Activated T-helper 17 cell treated with anti-CD3 and anti-CD28 coated beads, Interleukin-2, amount 50 U/mL, for 72 hours (primary cell): ENCODE results near the gene TUBB1. TPM values are rescaled to one million over a fixed set of nuclear protein-coding genes. Genes with fewer than 3 reads are reported as not detected.

ENCODE experiments used
- ATAC-seq: fragments of 150-1000 bp; cut with Tn5 transposase; replicated peaks from 2 replicates; pipeline ENCODE4 v1.10.0; 2021; ENCODE audit warnings: mild to moderate bottlenecking, moderate library complexity
- H3K27ac Mint-ChIP-seq: one replicate; pipeline ENCODE4 v1.8.0; 2022; ENCODE audit warnings: mixed read lengths
- H3K27me3 Mint-ChIP-seq: one replicate; pipeline ENCODE4 v1.8.0; 2022; ENCODE audit warnings: mixed read lengths
- H3K36me3 Mint-ChIP-seq: one replicate; pipeline ENCODE4 v1.8.0; 2022; ENCODE audit warnings: low read depth, mild to moderate bottlenecking, mixed read lengths
- H3K4me1 Mint-ChIP-seq: one replicate; pipeline ENCODE4 v1.8.0; 2022; ENCODE audit warnings: mixed read lengths
- H3K4me3 Mint-ChIP-seq: one replicate; pipeline ENCODE4 v1.8.0; 2022; ENCODE audit warnings: mild to moderate bottlenecking, mixed read lengths
- H3K9me3 Mint-ChIP-seq: one replicate; pipeline ENCODE4 v1.8.0; 2022; ENCODE audit warnings: mixed read lengths
- total RNA-seq, 2 donors: library from RNA; stranded (reverse); gene quantifications; one replicate each; pipeline ENCODE4 v1.2.3, GENCODE V29; 2022

Gene TUBB1
- total RNA-seq, 2 donors from 2014 or later, result 0.08 to 0.13 TPM

DNA sequence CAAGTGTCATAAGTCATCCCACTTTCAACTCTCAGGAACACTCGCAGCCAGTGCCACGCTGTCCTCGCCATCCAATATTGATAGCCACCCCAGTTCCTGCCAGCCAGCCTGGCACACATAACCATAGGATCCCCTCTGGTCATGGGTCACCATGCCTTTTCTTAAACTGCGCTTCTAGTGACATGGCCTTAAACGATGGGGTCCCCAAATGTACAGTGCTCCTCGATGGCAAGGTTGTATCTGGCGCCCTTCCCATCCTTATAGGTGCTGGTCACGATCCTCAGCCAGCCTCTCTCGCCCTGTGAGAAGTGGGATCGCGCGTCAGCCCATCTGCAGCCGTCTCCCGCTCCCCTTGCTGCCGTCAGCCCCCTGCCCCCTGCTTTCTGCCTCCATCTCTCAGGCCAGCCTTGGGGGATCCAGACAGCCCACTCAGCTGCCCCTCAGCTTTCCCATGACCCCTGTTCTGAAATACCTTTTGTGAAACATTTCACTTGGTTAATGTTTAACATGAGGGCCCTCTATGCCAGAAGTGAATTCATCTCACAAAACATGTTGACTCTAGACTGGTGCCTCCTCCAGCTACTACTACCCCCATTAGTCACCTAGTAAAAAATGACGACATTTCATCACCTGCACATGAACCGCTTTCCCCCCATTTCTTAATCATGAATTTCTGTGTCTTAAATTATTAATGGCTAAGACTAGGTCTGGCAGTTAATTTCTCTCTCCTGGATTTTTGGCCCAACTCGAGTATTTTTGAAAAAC lies 23.6 kb upstream of the TUBB1 start:
- Mint-ChIP-seq H3K27me3 (no peaks in the 10 kb centered on the region), H3K36me3 (peaks cover 85% of the 10 kb centered on the region), H3K9me3 (no peaks in the 10 kb centered on the region), H3K4me3 (no peak overlapping the region), H3K27ac (no peak overlapping the region), H3K4me1 (no peaks in the 10 kb centered on the region)
- ATAC-seq, result no peak

DNA sequence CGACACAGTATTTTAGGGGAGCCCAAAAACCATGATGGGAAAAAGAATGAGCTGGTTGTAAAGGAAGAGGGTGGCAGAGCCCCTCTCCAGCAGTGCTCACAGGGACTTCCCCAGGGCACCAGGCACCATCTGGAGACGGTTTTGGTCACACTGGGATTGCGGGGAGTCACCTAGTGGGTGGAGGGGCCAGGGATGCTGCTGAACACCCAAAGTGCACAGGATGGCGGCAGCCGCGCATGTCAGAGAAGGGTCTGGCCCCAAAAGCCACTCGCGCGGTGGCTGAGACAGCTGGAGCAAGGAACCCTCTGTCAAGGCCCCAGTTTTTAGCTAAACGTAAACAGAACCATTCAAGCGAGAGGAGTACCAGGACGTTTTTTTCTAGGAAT lies 23.0 kb upstream of the TUBB1 start:
- no peak for ATAC-seq
- Mint-ChIP-seq H3K4me3 (no peak overlapping the region), H3K27me3 (no peaks in the 10 kb centered on the region), H3K27ac (no peak overlapping the region), H3K9me3 (no peaks in the 10 kb centered on the region), H3K4me1 (no peaks in the 10 kb centered on the region), H3K36me3 (peaks cover 81% of the 10 kb centered on the region)

DNA sequence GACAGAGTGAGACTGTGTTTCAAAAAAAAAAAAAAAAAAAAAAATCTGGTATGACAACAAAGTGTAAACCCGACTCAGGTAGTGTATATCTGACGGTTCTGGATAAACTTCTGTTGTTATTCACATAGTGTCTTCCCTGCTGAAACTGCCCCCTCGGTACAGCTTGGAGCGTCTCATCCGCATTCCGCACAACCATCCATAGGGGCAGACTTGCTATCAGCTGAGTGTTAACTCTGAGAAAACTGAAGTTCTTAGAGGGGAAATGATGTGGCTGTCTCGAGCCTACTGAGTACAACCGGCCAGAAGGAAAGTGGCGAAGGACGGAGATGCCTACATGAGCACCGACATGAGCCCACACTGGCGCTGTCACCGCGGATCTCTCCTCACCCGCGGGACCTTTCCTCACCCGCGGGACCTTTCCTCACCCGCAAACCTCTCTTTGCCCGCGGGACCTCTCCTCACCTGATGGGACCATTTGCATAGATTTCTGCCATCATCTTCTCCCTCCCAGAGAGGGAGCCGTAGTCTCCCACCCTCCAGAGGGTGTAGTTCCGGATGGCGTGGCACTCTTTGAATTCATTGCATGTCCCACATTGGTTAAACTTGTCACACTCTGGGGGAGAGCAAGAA lies 22.0 kb upstream of the TUBB1 start:
- Mint-ChIP-seq H3K4me1 (peaks cover under 1% of the 10 kb centered on the region), H3K36me3 (peaks cover 71% of the 10 kb centered on the region), H3K4me3 (no peak overlapping the region), H3K27me3 (no peaks in the 10 kb centered on the region), H3K9me3 (no peaks in the 10 kb centered on the region), H3K27ac (no peak overlapping the region)
- ATAC-seq, result no peak

DNA sequence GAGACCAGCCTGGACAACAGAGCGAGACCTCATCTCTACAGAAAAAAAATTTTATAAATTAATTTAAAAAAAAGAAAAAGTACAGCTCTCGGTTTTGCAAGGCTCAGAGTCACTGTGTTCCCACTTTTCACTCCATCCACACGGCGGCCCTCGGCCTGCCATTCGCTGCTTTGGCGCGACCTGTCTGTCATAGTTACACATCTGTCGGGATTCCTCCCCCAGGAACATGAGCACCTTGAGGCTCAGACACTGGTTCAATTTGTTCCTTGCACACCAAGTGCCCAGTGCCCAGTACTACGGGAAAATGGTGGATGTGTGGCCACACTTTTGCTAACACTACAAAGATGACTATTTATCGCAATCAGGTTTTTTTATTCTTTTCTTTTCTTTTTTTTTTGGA lies 20.6 kb upstream of the TUBB1 start:
- H3K4me3 Mint-ChIP-seq, result no peak overlapping the region
- no peak for ATAC-seq
- peaks cover 57% of the 10 kb centered on the region for H3K36me3 Mint-ChIP-seq
- peaks cover 15% of the 10 kb centered on the region for H3K4me1 Mint-ChIP-seq
- no peaks in the 10 kb centered on the region for H3K27me3 Mint-ChIP-seq
- no peak overlapping the region for H3K27ac Mint-ChIP-seq
- H3K9me3 Mint-ChIP-seq, result no peaks in the 10 kb centered on the region

DNA sequence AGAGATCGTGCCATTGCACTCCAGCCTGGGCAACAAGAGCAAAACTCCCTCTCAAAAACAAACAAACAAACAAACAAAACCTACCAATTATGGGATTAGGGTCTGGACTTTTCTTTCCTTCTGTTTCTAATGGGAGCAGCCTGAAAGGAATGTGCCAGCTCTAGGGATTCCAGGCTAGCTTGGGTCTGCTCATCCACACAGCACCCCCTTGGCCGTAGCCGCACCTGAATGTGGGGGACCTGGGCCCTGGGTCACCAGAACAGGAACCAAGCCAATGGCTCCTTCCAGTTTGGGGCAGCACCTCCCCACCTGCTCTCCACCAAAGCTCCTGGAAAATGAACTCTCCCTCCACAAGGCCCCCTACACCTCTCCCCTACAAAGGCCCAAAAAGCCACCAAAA lies 18.9 kb upstream of the TUBB1 start:
- ATAC-seq, result no peak
- H3K27me3 Mint-ChIP-seq, result no peaks in the 10 kb centered on the region
- no peak overlapping the region for H3K4me3 Mint-ChIP-seq
- peaks cover 31% of the 10 kb centered on the region for H3K4me1 Mint-ChIP-seq
- H3K36me3 Mint-ChIP-seq, result peaks cover 56% of the 10 kb centered on the region
- no peaks in the 10 kb centered on the region for H3K9me3 Mint-ChIP-seq
- no peak overlapping the region for H3K27ac Mint-ChIP-seq

DNA sequence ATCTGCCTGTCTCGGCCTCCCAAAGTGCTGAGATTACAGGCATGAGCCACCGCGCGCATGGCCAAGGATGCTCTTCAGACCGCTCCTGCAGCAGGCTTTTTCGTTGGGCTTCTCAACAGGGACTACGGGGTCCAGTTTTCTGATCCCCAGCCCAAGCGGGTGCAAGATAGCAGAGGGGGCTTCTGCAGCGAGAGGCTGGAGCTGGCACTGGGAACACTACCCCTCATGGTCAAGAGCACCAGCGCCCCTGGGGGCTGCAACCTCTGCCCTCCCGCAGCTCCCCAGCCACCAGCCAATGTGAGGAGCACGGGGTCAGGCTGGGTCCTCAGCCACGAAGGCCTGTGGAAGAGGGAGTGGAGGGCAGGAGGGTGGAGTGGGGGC lies 18.2 kb upstream of the TUBB1 start:
- no peak overlapping the region for H3K4me3 Mint-ChIP-seq
- H3K9me3 Mint-ChIP-seq, result no peaks in the 10 kb centered on the region
- H3K36me3 Mint-ChIP-seq, result peaks cover 49% of the 10 kb centered on the region
- H3K4me1 Mint-ChIP-seq, result peaks cover 38% of the 10 kb centered on the region
- H3K27ac Mint-ChIP-seq, result no peak overlapping the region
- no peak for ATAC-seq
- H3K27me3 Mint-ChIP-seq, result no peaks in the 10 kb centered on the region

DNA sequence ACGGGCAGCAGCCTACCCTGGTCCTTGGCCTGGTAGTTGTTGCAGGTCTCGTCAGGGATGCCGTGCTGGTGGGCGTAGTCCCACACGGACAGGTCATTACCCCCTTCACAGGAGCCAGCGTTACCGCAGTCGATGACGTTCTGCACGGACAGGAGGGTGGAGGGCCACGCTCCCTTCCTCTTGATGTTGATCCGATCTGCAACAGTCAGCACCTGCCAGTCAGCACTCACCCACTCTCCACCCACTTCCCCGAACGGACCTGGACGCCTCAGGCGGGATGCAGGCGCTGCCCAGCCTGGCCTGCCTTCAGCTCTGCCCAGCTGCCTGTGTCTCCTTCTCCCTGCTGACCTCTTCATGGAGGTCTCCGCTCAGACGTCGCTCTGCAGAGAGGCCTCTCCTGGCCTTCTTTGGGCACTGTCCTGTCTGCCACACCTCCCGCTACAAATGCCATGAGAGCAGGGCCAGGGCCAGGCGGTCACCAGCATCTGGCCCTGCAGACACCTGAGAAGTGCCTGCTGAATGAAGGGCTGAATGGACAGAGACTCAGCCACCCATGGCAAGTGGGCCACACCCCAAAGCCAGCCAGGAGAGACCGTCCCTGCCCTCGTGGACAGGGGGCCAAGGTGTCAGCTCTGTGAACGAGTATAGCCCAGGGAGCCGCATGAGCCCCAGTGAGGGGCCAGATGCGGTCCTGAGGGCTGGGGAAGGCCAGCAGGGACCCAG lies 17.6 kb upstream of the TUBB1 start:
- peaks cover 43% of the 10 kb centered on the region for H3K36me3 Mint-ChIP-seq
- peaks cover 38% of the 10 kb centered on the region for H3K4me1 Mint-ChIP-seq
- H3K27me3 Mint-ChIP-seq, result no peaks in the 10 kb centered on the region
- ATAC-seq, result no peak
- H3K27ac Mint-ChIP-seq, result no peak overlapping the region
- H3K9me3 Mint-ChIP-seq, result no peaks in the 10 kb centered on the region
- no peak overlapping the region for H3K4me3 Mint-ChIP-seq

DNA sequence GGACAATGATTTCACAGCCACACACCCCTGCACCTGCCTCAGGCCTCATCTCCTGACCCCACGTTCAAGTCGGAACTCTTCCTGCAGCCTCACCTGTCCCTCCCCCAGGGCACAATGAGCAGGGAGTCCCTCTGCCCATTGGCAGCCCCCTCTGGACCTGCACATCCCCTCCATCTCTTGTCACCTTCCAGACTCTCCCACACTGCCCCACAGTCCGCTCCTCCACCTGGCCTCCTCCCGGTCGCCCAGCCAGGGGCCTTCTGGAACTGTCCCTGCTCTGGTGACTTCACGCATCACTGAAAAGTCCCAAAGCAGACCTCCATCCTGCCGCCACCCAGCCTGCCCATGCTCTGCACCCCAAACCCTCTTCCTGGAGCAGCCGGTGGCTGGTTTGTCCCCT lies 16.8 kb upstream of the TUBB1 start:
- Mint-ChIP-seq H3K27me3 (no peaks in the 10 kb centered on the region), H3K36me3 (peaks cover 35% of the 10 kb centered on the region), H3K4me1 (peaks cover 38% of the 10 kb centered on the region), H3K9me3 (no peaks in the 10 kb centered on the region), H3K27ac (peak overlapping the region; percentile 94), H3K4me3 (no peak overlapping the region)
- ATAC-seq, result no peak

DNA sequence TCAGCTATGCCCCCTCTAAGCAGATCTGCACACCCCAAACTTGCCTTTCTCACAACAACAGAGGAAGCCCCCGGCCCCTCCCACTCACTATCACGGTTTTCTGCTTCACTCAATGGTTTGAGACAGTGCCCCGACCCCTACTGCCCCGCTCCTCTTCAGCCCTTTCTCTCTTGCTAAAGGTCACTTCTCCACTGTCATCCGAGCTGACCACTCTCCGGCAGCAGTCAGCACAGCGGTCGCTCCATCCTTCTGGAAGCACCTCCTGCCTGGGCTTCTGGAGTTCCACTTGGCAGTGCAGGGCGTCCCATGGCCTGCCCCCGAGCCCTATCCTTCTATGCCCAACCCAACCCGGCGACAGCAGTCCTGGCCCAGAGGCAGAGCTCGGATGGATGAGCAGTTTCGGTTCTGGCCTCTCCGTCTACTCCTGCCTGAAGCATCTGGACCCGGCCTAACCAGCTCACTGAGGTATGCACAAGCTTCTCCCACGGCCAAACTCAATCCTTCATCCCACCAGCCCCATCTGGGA lies 16.3 kb upstream of the TUBB1 start:
- Mint-ChIP-seq H3K27ac (peak overlapping the region; percentile 94), H3K4me3 (no peak overlapping the region), H3K36me3 (peaks cover 30% of the 10 kb centered on the region), H3K27me3 (no peaks in the 10 kb centered on the region), H3K4me1 (peaks cover 38% of the 10 kb centered on the region), H3K9me3 (no peaks in the 10 kb centered on the region)
- ATAC-seq, result no peak

DNA sequence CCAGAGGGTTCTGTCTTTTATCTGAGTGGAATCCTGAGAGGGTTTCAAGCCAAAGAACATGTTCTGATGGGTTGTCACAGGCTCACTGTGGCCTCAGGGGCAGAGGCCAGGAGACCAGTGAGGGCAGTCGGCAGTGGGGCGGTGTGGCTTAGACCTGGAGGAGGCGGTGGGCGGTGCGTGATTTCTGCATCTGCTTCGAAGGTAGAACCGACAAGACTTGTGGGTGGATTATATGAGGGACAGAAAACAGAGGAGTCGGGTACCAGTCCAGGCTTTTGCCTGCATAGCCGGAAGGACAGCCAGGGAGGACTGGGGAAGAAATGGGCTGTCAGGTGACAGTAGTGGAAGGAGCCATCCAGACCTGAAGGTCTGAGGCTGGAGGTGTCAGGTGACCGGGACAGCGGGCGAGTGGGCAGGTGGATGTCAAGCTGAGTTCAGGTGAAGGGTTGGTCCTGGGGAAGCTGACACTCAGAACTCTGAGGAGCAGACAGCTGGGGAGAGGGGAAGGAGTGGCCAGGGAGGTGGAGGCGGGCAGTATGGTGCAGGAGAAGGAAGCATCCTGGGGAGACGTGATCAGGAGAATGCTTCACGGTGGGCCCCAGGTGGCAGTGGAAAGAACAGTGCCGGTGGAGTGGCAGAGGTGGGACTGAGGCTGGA lies 15.3 kb upstream of the TUBB1 start:
- Mint-ChIP-seq H3K4me1 (peaks cover 38% of the 10 kb centered on the region), H3K27ac (peak overlapping the region; percentile 94), H3K27me3 (no peaks in the 10 kb centered on the region), H3K36me3 (peaks cover 22% of the 10 kb centered on the region), H3K9me3 (no peaks in the 10 kb centered on the region), H3K4me3 (peak overlapping the region; percentile 87)
- ATAC-seq, result no peak

DNA sequence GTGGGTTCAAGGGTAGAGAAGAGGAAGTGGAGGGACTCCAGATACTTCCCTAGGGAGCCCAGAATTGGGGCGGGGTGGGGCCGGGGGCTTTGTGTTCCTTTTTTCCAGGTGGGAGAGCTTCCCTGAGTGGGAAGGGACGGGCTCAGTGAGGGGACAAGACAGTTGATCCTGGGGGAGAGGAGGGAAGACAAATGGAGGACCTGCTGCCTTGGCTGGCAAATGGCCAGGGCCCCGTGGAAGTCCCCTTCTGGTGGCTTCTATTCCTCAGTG lies 14.8 kb upstream of the TUBB1 start:
- H3K27ac Mint-ChIP-seq, result peak overlapping the region; percentile 94
- H3K4me1 Mint-ChIP-seq, result peaks cover 38% of the 10 kb centered on the region
- H3K27me3 Mint-ChIP-seq, result no peaks in the 10 kb centered on the region
- no peak for ATAC-seq
- peaks cover 22% of the 10 kb centered on the region for H3K36me3 Mint-ChIP-seq
- peak overlapping the region; percentile 87 for H3K4me3 Mint-ChIP-seq
- no peaks in the 10 kb centered on the region for H3K9me3 Mint-ChIP-seq

DNA sequence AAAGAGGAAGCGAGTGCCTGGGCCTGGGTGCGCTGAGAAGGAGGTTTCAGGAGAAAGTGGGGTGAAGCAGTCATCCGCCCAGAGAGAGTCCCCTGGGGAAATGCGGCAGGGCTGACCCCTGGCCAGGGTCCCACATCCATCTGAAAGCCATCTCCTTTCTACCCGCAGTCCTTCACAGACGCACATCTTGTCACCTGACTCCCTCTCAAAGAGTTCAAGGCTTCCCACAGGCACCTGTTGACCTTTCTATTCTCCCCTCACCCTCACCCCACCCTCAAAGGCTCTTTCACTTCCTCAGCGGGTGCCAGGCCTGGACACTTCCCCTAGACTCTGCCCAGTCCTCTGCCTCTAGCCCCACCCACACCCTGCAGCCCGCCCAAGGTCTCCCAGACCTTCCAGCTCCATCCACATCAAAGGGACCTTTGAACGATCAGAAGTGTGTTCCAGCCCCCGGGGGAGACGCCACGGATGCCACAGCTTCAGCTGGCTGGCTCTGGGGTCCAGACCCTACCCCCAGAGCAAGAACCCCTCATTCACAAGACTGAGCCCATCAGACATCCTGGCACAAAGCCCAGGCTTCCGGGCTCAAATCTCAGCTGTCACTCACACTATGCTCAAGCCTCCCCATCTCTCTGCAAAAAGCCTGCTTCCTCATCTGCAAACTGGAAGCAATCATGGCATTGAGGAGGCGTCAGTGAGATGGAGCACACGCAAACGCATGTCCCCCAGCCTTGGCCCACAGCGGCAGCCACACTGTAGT lies 14.3 kb upstream of the TUBB1 start:
- Mint-ChIP-seq H3K4me1 (peaks cover 38% of the 10 kb centered on the region), H3K4me3 (peak overlapping the region; percentile 87), H3K36me3 (peaks cover 22% of the 10 kb centered on the region), H3K27ac (peak overlapping the region; percentile 94), H3K27me3 (no peaks in the 10 kb centered on the region), H3K9me3 (no peaks in the 10 kb centered on the region)
- peak; percentile 59 for ATAC-seq

DNA sequence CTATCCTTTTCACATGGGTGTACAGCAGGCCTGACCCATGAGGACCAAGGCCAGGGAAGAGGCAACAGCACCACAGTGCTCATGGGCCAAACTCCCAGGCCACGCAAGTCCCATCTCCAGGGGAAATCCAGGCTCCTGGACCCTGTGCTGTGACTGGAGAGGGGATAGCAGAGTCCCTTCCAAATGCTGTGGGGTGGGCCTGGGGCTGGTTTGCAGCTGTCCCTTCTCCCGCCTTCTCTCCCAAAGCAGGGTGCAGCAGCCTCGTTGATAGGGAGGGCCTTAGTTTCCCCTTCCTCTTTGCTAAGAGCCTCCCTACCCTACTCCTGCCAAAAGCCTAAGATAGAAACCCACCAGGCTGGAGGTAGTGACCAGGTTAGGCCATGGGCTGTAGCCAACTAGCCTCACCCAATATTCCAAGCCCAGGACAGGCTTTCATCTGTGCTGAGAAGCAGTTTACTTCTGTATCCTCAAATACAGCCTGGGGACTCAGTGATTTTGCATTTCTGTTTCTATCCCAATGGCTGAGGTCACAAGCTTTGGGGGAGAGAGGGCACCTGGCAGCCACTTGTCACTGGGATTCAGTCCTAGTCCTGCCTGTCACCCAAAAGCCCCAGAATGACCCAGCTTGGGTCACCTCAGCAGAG lies 13.6 kb upstream of the TUBB1 start:
- H3K27ac Mint-ChIP-seq, result peak overlapping the region; percentile 94

More for the DNA sequence above, 13.6 kb upstream of the TUBB1 start:
- peaks cover 38% of the 10 kb centered on the region for H3K4me1 Mint-ChIP-seq
- no peaks in the 10 kb centered on the region for H3K27me3 Mint-ChIP-seq
- no peak for ATAC-seq
- peak overlapping the region; percentile 87 for H3K4me3 Mint-ChIP-seq
- peaks cover 18% of the 10 kb centered on the region for H3K36me3 Mint-ChIP-seq
- H3K9me3 Mint-ChIP-seq, result no peaks in the 10 kb centered on the region
